Measurements from ENCODE around the gene POLR2A. TPM values are rescaled to one million over a fixed set of nuclear protein-coding genes. Genes with fewer than 3 reads are reported as not detected.

POLR2A gene
- total and polyA plus RNA-seq, 2 of the 13 experiments (the other 11 are each of a cell fraction or from before 2014, with no cell fraction given) = 17.8 to 18.3 TPM

DNA sequence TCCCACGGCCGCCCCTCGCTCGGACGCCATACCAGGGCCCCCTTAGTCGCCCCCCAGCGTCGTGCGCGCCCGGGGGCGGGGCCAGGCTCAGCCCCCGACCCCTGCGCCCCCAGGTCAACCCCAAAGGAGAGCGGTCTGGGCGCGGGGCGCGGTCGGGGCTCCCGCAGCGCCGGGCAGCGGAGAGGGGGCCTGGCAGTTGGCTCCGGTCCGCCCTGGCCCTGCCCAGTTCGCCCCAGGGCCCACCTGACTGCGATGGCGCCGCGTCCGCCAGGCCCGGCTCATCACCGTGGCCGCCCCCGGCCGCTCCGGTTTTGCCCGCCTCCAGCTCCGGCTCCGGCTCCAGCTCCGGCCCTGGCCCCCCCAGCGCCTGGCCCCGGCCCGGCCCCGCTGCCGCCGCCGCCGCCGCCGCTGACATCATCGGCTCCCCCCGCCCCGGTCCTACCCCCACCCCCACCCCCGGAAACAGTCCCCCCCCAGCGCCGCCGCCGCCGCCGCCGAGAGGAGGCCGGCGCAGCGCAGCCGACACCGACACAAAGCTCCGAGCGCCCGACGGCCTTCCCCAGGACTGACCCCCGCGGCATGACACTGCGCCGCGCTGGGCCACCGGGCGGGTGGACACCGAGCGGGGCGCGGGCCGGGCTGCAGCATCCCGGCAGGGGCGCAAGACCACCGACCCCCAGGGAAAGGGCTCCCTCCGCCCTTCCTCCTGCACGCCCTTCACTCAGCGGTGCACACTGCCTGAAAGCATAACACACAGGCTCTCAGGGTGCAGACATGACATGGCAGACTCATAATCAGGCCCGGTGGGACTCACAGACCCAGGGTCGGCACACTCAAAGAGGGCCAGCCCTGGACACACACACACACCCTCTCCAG, 4.7 kb upstream of the POLR2A start, which contains the start of gene ZBTB4 (continued):
- TF ChIP-seq ELF3 (CRISPR knock-in tag; IDR thresholded peaks at IDR 0.05) (0 out of 2 replicates have a peak, but pooled peaks have one; percentile 10), SRY (CRISPR knock-in tag; IDR thresholded peaks at IDR 0.05) (peak; percentile 58; the same call in 1 of the 2 replicates), ZNF546 (CRISPR knock-in tag; conservative IDR thresholded peaks at IDR 0.05) (no peak; the same call in 1 of the 2 replicates), ZNF441 (CRISPR knock-in tag; IDR thresholded peaks at IDR 0.05; ENCODE audit: borderline replicate concordance) (no peak), ZFP36L1 (CRISPR knock-in tag; IDR thresholded peaks at IDR 0.05) (no peak), IRX3 (CRISPR knock-in tag; IDR thresholded peaks at IDR 0.05; ENCODE audit: borderline replicate concordance, low read depth) (no peak), ZNF737 (CRISPR knock-in tag; IDR thresholded peaks at IDR 0.05; ENCODE audit: borderline replicate concordance) (no peak), TBX3 (IDR thresholded peaks at IDR 0.05; ENCODE audit: borderline replicate concordance) (no peak), NR2F6 (IDR thresholded peaks at IDR 0.05) (no peak), NR2F6 (CRISPR knock-in tag; IDR thresholded peaks at IDR 0.05) (peak; percentile 18; the same call in 1 of the 2 replicates), PCBP1 (IDR thresholded peaks at IDR 0.05; ENCODE audit: borderline replicate concordance, low read depth, low read length) (0 out of 2 replicates have a peak, but pooled peaks have one; percentile 10), FOXC1 (CRISPR knock-in tag; IDR thresholded peaks at IDR 0.05; ENCODE audit: borderline replicate concordance) (no peak)
- TF ChIP-seq, protein P1, sequence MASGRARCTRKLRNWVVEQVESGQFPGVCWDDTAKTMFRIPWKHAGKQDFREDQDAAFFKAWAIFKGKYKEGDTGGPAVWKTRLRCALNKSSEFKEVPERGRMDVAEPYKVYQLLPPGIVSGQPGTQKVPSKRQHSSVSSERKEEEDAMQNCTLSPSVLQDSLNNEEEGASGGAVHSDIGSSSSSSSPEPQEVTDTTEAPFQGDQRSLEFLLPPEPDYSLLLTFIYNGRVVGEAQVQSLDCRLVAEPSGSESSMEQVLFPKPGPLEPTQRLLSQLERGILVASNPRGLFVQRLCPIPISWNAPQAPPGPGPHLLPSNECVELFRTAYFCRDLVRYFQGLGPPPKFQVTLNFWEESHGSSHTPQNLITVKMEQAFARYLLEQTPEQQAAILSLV (CRISPR knock-in tag; IDR thresholded peaks at IDR 0.05; ENCODE audit: borderline replicate concordance) = 0 out of 2 replicates have a peak, but pooled peaks have one; percentile 38
- TF ChIP-seq, protein P2, sequence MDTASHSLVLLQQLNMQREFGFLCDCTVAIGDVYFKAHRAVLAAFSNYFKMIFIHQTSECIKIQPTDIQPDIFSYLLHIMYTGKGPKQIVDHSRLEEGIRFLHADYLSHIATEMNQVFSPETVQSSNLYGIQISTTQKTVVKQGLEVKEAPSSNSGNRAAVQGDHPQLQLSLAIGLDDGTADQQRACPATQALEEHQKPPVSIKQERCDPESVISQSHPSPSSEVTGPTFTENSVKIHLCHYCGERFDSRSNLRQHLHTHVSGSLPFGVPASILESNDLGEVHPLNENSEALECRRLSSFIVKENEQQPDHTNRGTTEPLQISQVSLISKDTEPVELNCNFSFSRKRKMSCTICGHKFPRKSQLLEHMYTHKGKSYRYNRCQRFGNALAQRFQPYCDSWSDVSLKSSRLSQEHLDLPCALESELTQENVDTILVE (CRISPR knock-in tag; IDR thresholded peaks at IDR 0.05) = no peak
- TF ChIP-seq, protein P3, sequence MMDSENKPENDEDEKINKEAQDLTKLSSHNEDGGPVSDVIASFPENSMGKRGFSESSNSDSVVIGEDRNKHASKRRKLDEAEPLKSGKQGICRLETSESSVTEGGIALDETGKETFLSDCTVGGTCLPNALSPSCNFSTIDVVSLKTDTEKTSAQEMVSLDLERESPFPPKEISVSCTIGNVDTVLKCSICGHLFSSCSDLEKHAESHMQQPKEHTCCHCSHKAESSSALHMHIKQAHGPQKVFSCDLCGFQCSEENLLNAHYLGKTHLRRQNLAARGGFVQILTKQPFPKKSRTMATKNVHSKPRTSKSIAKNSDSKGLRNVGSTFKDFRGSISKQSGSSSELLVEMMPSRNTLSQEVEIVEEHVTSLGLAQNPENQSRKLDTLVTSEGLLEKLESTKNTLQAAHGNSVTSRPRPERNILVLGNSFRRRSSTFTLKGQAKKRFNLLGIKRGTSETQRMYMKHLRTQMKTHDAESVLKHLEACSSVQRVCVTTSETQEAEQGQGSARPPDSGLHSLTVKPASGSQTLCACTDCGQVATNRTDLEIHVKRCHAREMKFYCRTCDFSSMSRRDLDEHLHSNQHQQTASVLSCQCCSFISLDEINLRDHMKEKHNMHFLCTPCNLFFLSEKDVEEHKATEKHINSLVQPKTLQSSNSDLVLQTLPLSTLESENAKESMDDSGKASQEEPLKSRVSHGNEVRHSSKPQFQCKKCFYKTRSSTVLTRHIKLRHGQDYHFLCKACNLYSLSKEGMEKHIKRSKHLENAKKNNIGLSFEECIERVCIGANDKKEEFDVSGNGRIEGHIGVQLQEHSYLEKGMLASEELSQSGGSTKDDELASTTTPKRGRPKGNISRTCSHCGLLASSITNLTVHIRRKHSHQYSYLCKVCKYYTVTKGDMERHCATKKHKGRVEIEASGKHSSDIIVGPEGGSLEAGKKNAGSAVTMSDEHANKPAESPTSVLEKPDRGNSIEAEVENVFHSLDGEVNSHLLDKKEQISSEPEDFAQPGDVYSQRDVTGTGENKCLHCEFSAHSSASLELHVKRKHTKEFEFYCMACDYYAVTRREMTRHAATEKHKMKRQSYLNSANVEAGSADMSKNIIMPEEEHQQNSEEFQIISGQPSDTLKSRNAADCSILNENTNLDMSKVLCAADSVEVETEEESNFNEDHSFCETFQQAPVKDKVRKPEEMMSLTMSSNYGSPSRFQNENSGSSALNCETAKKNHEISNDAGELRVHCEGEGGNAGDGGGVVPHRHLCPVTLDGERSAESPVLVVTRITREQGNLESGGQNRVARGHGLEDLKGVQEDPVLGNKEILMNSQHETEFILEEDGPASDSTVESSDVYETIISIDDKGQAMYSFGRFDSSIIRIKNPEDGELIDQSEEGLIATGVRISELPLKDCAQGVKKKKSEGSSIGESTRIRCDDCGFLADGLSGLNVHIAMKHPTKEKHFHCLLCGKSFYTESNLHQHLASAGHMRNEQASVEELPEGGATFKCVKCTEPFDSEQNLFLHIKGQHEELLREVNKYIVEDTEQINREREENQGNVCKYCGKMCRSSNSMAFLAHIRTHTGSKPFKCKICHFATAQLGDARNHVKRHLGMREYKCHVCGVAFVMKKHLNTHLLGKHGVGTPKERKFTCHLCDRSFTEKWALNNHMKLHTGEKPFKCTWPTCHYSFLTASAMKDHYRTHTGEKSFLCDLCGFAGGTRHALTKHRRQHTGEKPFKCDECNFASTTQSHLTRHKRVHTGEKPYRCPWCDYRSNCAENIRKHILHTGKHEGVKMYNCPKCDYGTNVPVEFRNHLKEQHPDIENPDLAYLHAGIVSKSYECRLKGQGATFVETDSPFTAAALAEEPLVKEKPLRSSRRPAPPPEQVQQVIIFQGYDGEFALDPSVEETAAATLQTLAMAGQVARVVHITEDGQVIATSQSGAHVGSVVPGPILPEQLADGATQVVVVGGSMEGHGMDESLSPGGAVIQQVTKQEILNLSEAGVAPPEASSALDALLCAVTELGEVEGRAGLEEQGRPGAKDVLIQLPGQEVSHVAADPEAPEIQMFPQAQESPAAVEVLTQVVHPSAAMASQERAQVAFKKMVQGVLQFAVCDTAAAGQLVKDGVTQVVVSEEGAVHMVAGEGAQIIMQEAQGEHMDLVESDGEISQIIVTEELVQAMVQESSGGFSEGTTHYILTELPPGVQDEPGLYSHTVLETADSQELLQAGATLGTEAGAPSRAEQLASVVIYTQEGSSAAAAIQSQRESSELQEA (CRISPR knock-in tag; IDR thresholded peaks at IDR 0.05; ENCODE audit: not compliant biosample characterization) = no peak
- TF ChIP-seq, protein P4, sequence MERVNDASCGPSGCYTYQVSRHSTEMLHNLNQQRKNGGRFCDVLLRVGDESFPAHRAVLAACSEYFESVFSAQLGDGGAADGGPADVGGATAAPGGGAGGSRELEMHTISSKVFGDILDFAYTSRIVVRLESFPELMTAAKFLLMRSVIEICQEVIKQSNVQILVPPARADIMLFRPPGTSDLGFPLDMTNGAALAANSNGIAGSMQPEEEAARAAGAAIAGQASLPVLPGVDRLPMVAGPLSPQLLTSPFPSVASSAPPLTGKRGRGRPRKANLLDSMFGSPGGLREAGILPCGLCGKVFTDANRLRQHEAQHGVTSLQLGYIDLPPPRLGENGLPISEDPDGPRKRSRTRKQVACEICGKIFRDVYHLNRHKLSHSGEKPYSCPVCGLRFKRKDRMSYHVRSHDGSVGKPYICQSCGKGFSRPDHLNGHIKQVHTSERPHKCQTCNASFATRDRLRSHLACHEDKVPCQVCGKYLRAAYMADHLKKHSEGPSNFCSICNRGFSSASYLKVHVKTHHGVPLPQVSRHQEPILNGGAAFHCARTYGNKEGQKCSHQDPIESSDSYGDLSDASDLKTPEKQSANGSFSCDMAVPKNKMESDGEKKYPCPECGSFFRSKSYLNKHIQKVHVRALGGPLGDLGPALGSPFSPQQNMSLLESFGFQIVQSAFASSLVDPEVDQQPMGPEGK (CRISPR knock-in tag; IDR thresholded peaks at IDR 0.05) = peak; percentile 52

All from HepG2 (cell line).